ENCODE measurements around the gene CFAP20DC. TPM values are rescaled to one million over a fixed set of nuclear protein-coding genes. Genes with fewer than 3 reads are reported as not detected.

Gene CFAP20DC
- total and polyA plus RNA-seq, 2 of the 4 experiments (the other 2 are of a cell fraction): 1.2 to 1.6 TPM

- in situ Hi-C loops (cut with MboI; ENCODE audit: low sequenced_read_pairs): no loop called here
Measured at GRCh38 chr3:58888087-58888486, 161.7 kb downstream of the CFAP20DC start.

More at GRCh38 chr3:58888087-58888486, 161.7 kb downstream of the CFAP20DC start:
- no peak overlapping the region for H2AFZ ChIP-seq (replicated peaks; ENCODE audit: low read length, poor library complexity)
- H2BK120ac ChIP-seq (ENCODE audit: low read depth, low read length): no peak overlapping the region
- H3K79me1 ChIP-seq (ENCODE audit: low read depth in 1 of 2, low read length in 2 of 2): no peaks in the 10 kb centered on the region
- POLR2A ChIA-PET (ENCODE audit: unreplicated experiment): no interaction called here
- H2AK9ac ChIP-seq (replicated peaks; ENCODE audit: low read depth, low read length, poor library complexity): no peak overlapping the region
- H3K23ac ChIP-seq (ENCODE audit: low read depth, low read length): no peak overlapping the region
- no peak overlapping the region for H3K4me2 ChIP-seq (ENCODE audit: low read depth, low read length)
- H4K5ac ChIP-seq (ENCODE audit: low read depth, low read length): no peak overlapping the region
- ATAC-seq (ENCODE audit: low read depth) (no peak), DNase-seq (no peak)
- no peak overlapping the region for H4K91ac ChIP-seq (ENCODE audit: insufficient read depth, low read depth, low read length)
- no peak overlapping the region for H3K18ac ChIP-seq (ENCODE audit: low read depth, low read length)
- H4K20me1 ChIP-seq (ENCODE audit: insufficient read depth, low read length): no peaks in the 10 kb centered on the region
- H4K8ac ChIP-seq (ENCODE audit: low read depth in 2 of 2, low read length in 2 of 2): no peak overlapping the region
- H3K14ac ChIP-seq (replicated peaks; ENCODE audit: low read depth, low read length): no peak overlapping the region
- H3K9me3 ChIP-seq (ENCODE audit: control insufficient read depth, insufficient read depth, low read length): no peaks in the 10 kb centered on the region
- WGBS, 2 experiments (ENCODE audit: extremely low coverage in 2 of 2, insufficient read length in 1 of 2): no CpG with 5 or more reads among the region's 2 CpGs
- no peaks in the 10 kb centered on the region for H3K27me3 ChIP-seq (ENCODE audit: control insufficient read depth, insufficient read depth, low read length)
- dilution Hi-C loops (cut with HindIII; ENCODE audit: low sequenced_read_pairs, unreplicated experiment) (no loop called here), intact Hi-C loops (cut with micrococcal nuclease) (no loop called here)
- CTCF ChIA-PET: no interaction called here
- H3K56ac ChIP-seq (ENCODE audit: extremely low read depth, insufficient read depth, low read length): no peak overlapping the region
- no peaks in the 10 kb centered on the region for H3K9me1 ChIP-seq (ENCODE audit: insufficient read depth, low read length)
- H3K27ac ChIP-seq (ENCODE audit: insufficient read depth, low read length): no peak overlapping the region
- no peak for TF ChIP-seq POLR2A (IDR thresholded peaks at IDR 0.05; ENCODE audit: low read depth, low read length)
- TF ChIP-seq ELK1 (IDR thresholded peaks at IDR 0.05; ENCODE audit: borderline replicate concordance, low read depth, low read length): no peak
- TF ChIP-seq NFE2L2 (IDR thresholded peaks at IDR 0.05; ENCODE audit: low read depth, low read length): no peak
- no TSS peak for BruUV-seq (replicated peaks)
- no peak overlapping the region for H3K4ac ChIP-seq (ENCODE audit: low read depth, low read length)
- no peak overlapping the region for H2BK5ac ChIP-seq (ENCODE audit: low read depth, low read length, poor library complexity, severe bottlenecking)
- H3K9ac ChIP-seq (ENCODE audit: low read depth, low read length): no peak overlapping the region
- no peak overlapping the region for H3K4me3 ChIP-seq (ENCODE audit: insufficient read depth, low read depth, low read length)
- H3K4me1 ChIP-seq (ENCODE audit: control insufficient read depth, insufficient read depth, low read length): peaks cover 1% of the 10 kb centered on the region; the same call in 1 of the 2 replicates
- H2AK5ac ChIP-seq (ENCODE audit: low read depth, low read length): 0 out of 2 replicates have a peak overlapping the region, but pooled peaks have one; percentile 28
- no peak overlapping the region for H2BK20ac ChIP-seq (ENCODE audit: low read depth, low read length)
- no peaks in the 10 kb centered on the region for H3K36me3 ChIP-seq (ENCODE audit: control insufficient read depth, insufficient read depth, low read length)
- no peak overlapping the region for H2BK15ac ChIP-seq (ENCODE audit: low read depth, low read length)
